Lower lobe of right lung (tissue), 2 donors: Measurements from ENCODE around the gene RFXANK. TPM values are rescaled to one million over a fixed set of nuclear protein-coding genes. Genes with fewer than 3 reads are reported as not detected.

ENCODE experiments used
- ATAC-seq, 2 donors: fragments of 200-7000 bp; cut with Tn5 transposase; one replicate each; pipeline ENCODE4 v1.9.1; 2020 to 2022; ENCODE audit warnings: mild to moderate bottlenecking in 2 of 2, moderate library complexity in 2 of 2
- DNase-seq: peaks from one replicate; pipeline ENCODE4 v3.0.0-alpha.2; 2020
- H3K27ac ChIP-seq: fragments of 200-600 bp; one replicate; pipeline ENCODE4 v1.8.0; 2022
- H3K27me3 ChIP-seq: fragments of 200-600 bp; one replicate; pipeline ENCODE4 v1.8.0; 2022; ENCODE audit warnings: low read depth
- H3K36me3 ChIP-seq: fragments of 200-600 bp; one replicate; pipeline ENCODE4 v1.8.0; 2022; ENCODE audit warnings: mild to moderate bottlenecking
- H3K4me1 ChIP-seq: fragments of 200-600 bp; one replicate; pipeline ENCODE4 v1.8.0; 2022
- H3K4me3 ChIP-seq: fragments of 200-600 bp; one replicate; pipeline ENCODE4 v1.8.0; 2022; ENCODE audit warnings: mild to moderate bottlenecking
- H3K9me3 ChIP-seq: fragments of 200-600 bp; one replicate; pipeline ENCODE4 v1.8.0; 2022
- intact Hi-C: fragments of 100-400 bp; cut with DNase I; formaldehyde crosslinking; loops from one replicate; pipeline ENCODE4 v1.11.0; 2022
- total RNA-seq: library from RNA; stranded (reverse); fragmentation: NEBNext Ultra II Directional; extraction: Animal tissue kit (Norgen Biotek cat#: 25700); gene quantifications from one replicate; pipeline ENCODE4 v1.2.1, GENCODE V29; 2021
- TF ChIP-seq, protein P1 (sequence below): fragments of 200-600 bp; IDR thresholded peaks from one replicate; pipeline ENCODE4 v1.8.0; 2022; ENCODE audit warnings: antibody characterized with exemption, mild to moderate bottlenecking
- donor health status: DM: no; HTN: yes; CAD: no; lungs with severe emphysema.

The RFXANK gene
- total RNA-seq, 1 donor from 2014 or later, result 67.0 TPM

DNA sequence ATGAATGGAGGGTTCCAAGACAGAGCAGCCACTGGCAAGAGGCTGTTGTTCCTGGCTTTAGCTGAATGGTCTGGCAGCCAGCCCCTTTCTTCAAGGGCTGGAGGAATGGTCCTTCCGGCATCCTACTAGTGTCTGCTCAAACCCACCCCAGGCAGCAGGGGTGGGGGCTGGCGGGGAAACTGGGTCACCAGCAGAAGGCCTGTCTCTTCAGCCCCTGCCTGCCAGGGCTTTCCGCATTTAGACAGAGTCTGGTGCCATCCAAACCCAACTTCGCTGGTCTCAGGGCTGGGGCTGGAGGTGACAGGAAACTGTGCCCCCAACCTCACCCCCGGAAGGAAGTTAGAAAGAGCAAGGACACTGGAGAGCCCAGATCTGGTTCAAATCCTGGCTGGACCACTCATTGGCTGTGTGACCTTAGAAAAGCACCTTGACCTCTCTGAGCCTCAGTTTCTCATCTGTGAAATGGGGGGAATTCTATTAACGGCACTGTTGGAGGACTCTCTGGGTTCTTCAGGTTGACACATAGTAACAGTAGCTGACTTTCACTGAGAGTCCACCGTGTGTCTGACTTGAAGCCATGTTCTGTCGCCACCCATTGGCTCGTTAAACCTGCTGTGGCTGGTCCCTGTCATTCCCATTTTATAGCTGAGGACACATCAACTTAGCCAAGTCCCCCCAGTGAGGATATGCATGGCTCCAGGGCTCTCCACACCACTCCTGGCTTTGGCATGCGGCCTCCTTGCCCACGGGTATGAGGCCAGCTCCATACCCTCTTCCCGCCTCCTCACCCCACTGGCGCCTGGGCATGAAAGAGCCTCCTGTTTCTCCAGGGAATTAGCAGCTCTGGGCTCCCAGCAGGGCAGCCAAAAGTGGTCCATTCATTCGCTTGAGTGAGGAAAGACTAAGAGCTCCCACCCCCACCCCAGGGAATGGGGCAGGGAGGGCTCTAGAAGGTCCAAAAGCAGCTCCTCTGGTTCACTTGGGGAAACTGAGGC is 13.7 kb downstream of the RFXANK start:
- peaks cover 14% of the 10 kb centered on the region for H3K4me1 ChIP-seq
- H3K27me3 ChIP-seq, result peaks cover 5% of the 10 kb centered on the region
- no peak overlapping the region for H3K27ac ChIP-seq
- peaks cover 8% of the 10 kb centered on the region for H3K36me3 ChIP-seq
- H3K4me3 ChIP-seq, result no peak overlapping the region
- intact Hi-C loops, result no loop called here
- H3K9me3 ChIP-seq, result no peaks in the 10 kb centered on the region
- ATAC-seq (no peak), DNase-seq (no peak)
- TF ChIP-seq, protein P1, sequence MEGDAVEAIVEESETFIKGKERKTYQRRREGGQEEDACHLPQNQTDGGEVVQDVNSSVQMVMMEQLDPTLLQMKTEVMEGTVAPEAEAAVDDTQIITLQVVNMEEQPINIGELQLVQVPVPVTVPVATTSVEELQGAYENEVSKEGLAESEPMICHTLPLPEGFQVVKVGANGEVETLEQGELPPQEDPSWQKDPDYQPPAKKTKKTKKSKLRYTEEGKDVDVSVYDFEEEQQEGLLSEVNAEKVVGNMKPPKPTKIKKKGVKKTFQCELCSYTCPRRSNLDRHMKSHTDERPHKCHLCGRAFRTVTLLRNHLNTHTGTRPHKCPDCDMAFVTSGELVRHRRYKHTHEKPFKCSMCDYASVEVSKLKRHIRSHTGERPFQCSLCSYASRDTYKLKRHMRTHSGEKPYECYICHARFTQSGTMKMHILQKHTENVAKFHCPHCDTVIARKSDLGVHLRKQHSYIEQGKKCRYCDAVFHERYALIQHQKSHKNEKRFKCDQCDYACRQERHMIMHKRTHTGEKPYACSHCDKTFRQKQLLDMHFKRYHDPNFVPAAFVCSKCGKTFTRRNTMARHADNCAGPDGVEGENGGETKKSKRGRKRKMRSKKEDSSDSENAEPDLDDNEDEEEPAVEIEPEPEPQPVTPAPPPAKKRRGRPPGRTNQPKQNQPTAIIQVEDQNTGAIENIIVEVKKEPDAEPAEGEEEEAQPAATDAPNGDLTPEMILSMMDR, result no peak

DNA sequence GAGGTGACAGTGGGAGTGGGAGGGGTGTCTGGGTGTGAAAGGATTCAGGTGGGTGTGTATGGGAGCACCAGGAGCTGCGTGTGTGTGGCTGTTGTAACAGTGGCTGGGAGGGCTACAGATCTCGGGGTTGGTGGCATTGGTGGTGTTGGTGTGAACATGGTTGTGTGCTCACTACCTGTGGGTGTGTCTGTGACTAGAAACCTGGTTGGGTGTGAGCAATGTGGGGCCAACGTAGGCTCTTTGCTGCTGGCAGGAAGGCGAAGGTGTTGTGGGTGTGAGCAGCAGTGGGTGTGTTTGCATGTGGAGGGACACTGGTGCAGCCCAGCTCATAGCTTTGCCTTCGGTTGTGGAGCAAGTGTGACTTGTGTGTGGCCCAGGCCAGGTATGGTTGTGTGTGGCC is 14.9 kb downstream of the RFXANK start:
- intact Hi-C loops, result no loop called here
- TF ChIP-seq, protein P1, result no peak
- no peaks in the 10 kb centered on the region for H3K9me3 ChIP-seq
- ATAC-seq, result no peak
- H3K4me3 ChIP-seq, result no peak overlapping the region
- no peak overlapping the region for H3K27ac ChIP-seq
- peaks cover 11% of the 10 kb centered on the region for H3K4me1 ChIP-seq
- H3K27me3 ChIP-seq, result peaks cover 18% of the 10 kb centered on the region
- H3K36me3 ChIP-seq, result peaks cover under 1% of the 10 kb centered on the region
- DNase-seq, result no peak

DNA sequence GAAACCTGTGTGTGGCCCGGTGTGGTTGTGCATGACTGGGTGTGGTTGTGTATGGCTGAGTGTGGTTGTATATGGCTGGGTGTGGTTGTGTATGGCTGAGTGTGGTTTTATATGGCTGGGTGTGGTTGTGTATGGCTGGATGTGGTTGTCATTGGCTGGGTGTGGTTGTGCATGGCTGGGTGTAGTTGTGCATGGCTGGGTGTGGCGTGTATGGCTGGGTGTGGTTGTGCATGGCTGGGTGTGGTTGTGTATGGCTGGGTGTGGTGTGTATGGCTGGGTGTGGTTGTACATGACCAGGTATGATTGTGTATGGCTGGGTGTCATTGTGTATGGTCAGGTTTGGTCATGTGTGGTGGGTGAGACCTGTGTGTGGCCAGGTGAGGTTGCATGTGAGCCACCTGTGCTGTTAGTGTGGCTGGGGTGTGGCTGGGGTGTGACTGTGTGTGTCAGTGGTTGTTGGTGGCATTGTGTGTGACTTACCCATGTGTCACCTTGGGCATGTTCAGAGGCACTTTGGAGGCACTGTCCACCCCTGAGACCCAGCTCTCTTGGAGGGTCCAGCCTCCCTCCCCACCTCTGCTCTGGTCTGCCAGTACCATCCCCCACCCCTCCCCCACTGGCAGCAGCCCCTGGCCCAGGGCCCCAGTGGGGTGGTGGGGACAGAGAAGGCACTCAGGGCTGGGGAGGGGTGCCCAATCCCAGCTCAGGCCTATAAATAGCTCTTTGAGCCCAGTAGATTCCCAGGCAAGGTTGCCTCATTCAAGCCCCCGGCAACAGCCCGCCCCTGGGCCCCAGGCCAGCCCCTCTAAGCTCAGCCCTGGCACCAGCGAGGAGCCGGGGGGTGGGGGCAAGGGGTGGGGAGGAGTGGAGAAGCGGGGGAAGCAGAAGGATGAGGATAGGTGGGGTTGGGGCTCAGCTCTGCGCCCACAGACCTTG is 15.8 kb downstream of the RFXANK start:
- H3K27ac ChIP-seq, result no peak overlapping the region
- intact Hi-C loops, result no loop called here
- ATAC-seq (no peak), DNase-seq (no peak)
- no peak overlapping the region for H3K4me3 ChIP-seq
- peaks cover 1% of the 10 kb centered on the region for H3K4me1 ChIP-seq
- H3K27me3 ChIP-seq, result peaks cover 27% of the 10 kb centered on the region
- TF ChIP-seq, protein P1, result no peak
- H3K36me3 ChIP-seq, result no peaks in the 10 kb centered on the region
- H3K9me3 ChIP-seq, result no peaks in the 10 kb centered on the region

DNA sequence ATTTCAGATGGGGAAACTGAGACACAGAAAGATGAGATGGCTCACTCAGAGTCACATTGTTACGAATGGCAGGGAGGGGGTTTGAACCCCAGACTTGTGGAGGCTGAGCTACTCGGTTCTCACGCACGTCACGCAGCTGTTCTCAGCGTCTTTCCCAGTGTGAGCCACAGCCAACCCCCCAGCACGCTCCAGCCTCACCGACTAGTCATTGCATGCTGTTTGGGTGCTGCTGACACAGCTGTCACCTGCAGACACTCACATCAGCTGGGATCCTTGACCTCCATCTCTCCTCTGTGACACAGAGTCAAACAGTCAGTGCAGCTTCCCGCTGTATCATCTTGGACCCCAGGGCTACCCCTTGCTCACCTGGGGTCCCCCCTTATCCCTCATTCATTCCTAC is 17.3 kb downstream of the RFXANK start:
- no peaks in the 10 kb centered on the region for H3K9me3 ChIP-seq
- DNase-seq (no peak), ATAC-seq (no peak)
- no peak overlapping the region for H3K4me3 ChIP-seq
- H3K4me1 ChIP-seq, result no peaks in the 10 kb centered on the region
- intact Hi-C loops, result no loop called here
- peaks cover 38% of the 10 kb centered on the region for H3K27me3 ChIP-seq
- TF ChIP-seq, protein P1, result no peak
- H3K36me3 ChIP-seq, result no peaks in the 10 kb centered on the region
- H3K27ac ChIP-seq, result no peak overlapping the region
